H1 (cell line): Measurements from ENCODE around the gene UBE2M. TPM values are rescaled to one million over a fixed set of nuclear protein-coding genes. Genes with fewer than 3 reads are reported as not detected.

ENCODE experiments used
- CTCF ChIA-PET: fragments of 300-600 bp; sonication (Branson Sonifier 250); formaldehyde crosslinking; loops from one replicate; lab custom pipeline; 2021; ENCODE audit not compliant: partially characterized antibody; lab: Charles Lee
- POLR2A ChIA-PET: fragments of 300-600 bp; sonication (Branson Sonifier 250); formaldehyde crosslinking; loops from one replicate; lab custom pipeline; 2021; ENCODE audit warnings: inconsistent platforms; ENCODE audit not compliant: partially characterized antibody; lab: Charles Lee
- DNase-seq, 2 experiments: peaks; one replicate each; pipeline versions ENCODE4 v3.0.0 to v3.0.0-alpha.2; 2010 to 2022; ENCODE audit warnings: low spot score in 2 of 2, low read depth in 1 of 2, mixed read lengths in 1 of 2
- FAIRE-seq: peaks from 2 replicates; lab custom pipeline; 2011; peaks lifted over from hg19 to GRCh38; lab: Jason Lieb, UNC
- H2AFZ ChIP-seq: 2 replicates; pipeline ENCODE4 v1.8.1; 2012; ENCODE audit warnings: low read length, inconsistent platforms
- H2AK5ac ChIP-seq: 2 replicates; pipeline ENCODE4 v1.6.1; 2013; ENCODE audit warnings: low read depth, low read length
- H2BK120ac ChIP-seq: replicated peaks from 2 replicates; pipeline ENCODE3; 2013; ENCODE audit warnings: low read depth, low read length, inconsistent platforms
- H2BK12ac ChIP-seq: 2 replicates; pipeline ENCODE4 v1.6.1; 2013; ENCODE audit warnings: low read depth, low read length
- H2BK15ac ChIP-seq: 2 replicates; pipeline ENCODE4 v1.6.1; 2013; ENCODE audit warnings: low read length
- H2BK20ac ChIP-seq: 2 replicates; pipeline ENCODE4 v1.6.1; 2013; ENCODE audit warnings: low read length
- H2BK5ac ChIP-seq: 2 replicates; pipeline ENCODE4 v1.6.1; 2013; ENCODE audit warnings: low read depth, low read length
- H3K14ac ChIP-seq: 2 replicates; pipeline ENCODE4 v1.6.1; 2013; ENCODE audit warnings: inconsistent platforms; ENCODE audit not compliant: insufficient read length
- H3K18ac ChIP-seq: 2 replicates; pipeline ENCODE4 v1.6.1; 2013; ENCODE audit warnings: low read length; ENCODE audit errors: extremely low read depth
- H3K23ac ChIP-seq: 2 replicates; pipeline ENCODE4 v1.6.1; 2013; ENCODE audit warnings: inconsistent platforms; ENCODE audit not compliant: insufficient read length
- H3K23me2 ChIP-seq: 2 replicates; pipeline ENCODE4 v1.6.1; 2013; ENCODE audit warnings: low read depth, low read length
- H3K27ac ChIP-seq: 2 replicates; pipeline ENCODE4 v1.6.1; 2011; ENCODE audit warnings: low read depth, low read length, inconsistent platforms
- H3K27me3 ChIP-seq, 4 experiments: replicated peaks in 1 of 4; 1 replicate in 1 of 4; 2 replicates in 3 of 4; pipeline versions ENCODE4 v1.6.1 to v1.8.1; 2011 to 2013; ENCODE audit warnings: low read length in 3 of 4, mild to moderate bottlenecking in 3 of 4, inconsistent platforms in 2 of 4, mixed read lengths in 2 of 4, moderate library complexity in 1 of 4; ENCODE audit not compliant: control insufficient read depth in 3 of 4, insufficient read depth in 3 of 4; ENCODE audit errors: extremely low read depth in 1 of 4
- H3K36me3 ChIP-seq, 4 experiments: 2 replicates each; pipeline versions ENCODE4 v1.6.1 to v1.8.1; 2011 to 2013; ENCODE audit warnings: mild to moderate bottlenecking in 4 of 4, low read length in 3 of 4, moderate library complexity in 2 of 4, control low read depth in 1 of 4, inconsistent platforms in 1 of 4; ENCODE audit not compliant: insufficient read depth in 4 of 4, control insufficient read depth in 2 of 4
- H3K4ac ChIP-seq: replicated peaks from 2 replicates; pipeline ENCODE3; 2013; ENCODE audit warnings: low read length, low read depth, mixed read lengths, inconsistent platforms; ENCODE audit not compliant: insufficient read length
- H3K4me1 ChIP-seq, 4 experiments: replicated peaks in 1 of 4; 1 replicate in 1 of 4; 2 replicates in 3 of 4; pipeline versions ENCODE4 v1.6.1 to v1.8.1; 2011 to 2013; ENCODE audit warnings: low read length in 3 of 4, inconsistent platforms in 2 of 4, mixed read lengths in 1 of 4; ENCODE audit not compliant: insufficient read depth in 4 of 4, control insufficient read depth in 3 of 4
- H3K4me2 ChIP-seq, 2 experiments: 2 replicates each; pipeline versions ENCODE4 v1.6.1 to v1.8.1; 2011 to 2013; ENCODE audit warnings: low read depth in 2 of 2, low read length in 2 of 2, control low read depth in 1 of 2, inconsistent platforms in 1 of 2, mild to moderate bottlenecking in 1 of 2; ENCODE audit not compliant: insufficient read depth in 1 of 2
- H3K4me3 ChIP-seq, 4 experiments: fragments of 200-600, 300-600 bp in 1 of 4; sonication (generic), shearing (Covaris generic), sonication (Bioruptor Twin) in 1 of 4; 2 replicates each; pipeline versions ENCODE4 v1.5.1 to v1.8.1; 2011 to 2016; ENCODE audit warnings: low read length in 4 of 4, low read depth in 3 of 4, control low read depth in 2 of 4, inconsistent platforms in 2 of 4, mild to moderate bottlenecking in 2 of 4, mixed read lengths in 1 of 4, moderate library complexity in 1 of 4; ENCODE audit not compliant: insufficient read depth in 2 of 4; ENCODE audit errors: extremely low read depth in 1 of 4
- H3K56ac ChIP-seq: replicated peaks from 2 replicates; pipeline ENCODE3; 2013; ENCODE audit warnings: low read depth, mild to moderate bottlenecking, mixed read lengths, low read length, inconsistent platforms; ENCODE audit not compliant: insufficient read length
- H3K79me1 ChIP-seq: 2 replicates; pipeline ENCODE4 v1.6.1; 2013; ENCODE audit warnings: low read depth, low read length, control low read depth
- H3K79me2 ChIP-seq, 2 experiments: 2 replicates each; pipeline versions ENCODE4 v1.6.1 to v1.8.1; 2012 to 2013; ENCODE audit warnings: low read length in 2 of 2, mild to moderate bottlenecking in 2 of 2, inconsistent platforms in 1 of 2; ENCODE audit not compliant: insufficient read depth in 2 of 2, control insufficient read depth in 1 of 2
- H3K9ac ChIP-seq, 4 experiments: replicated peaks in 1 of 4; 1 replicate in 1 of 4; 2 replicates in 3 of 4; pipeline versions ENCODE4 v1.6.1 to v1.8.1; 2011 to 2013; ENCODE audit warnings: low read depth in 3 of 4, low read length in 3 of 4, control low read depth in 2 of 4, mild to moderate bottlenecking in 2 of 4, moderate library complexity in 2 of 4, inconsistent platforms in 1 of 4; ENCODE audit errors: extremely low read depth in 1 of 4
- H3K9me3 ChIP-seq, 2 experiments: 2 replicates each; pipeline versions ENCODE4 v1.6.1 to v1.8.1; 2012 to 2013; ENCODE audit warnings: mild to moderate bottlenecking in 2 of 2, moderate library complexity in 2 of 2, control low read depth in 1 of 2, inconsistent platforms in 1 of 2, low read depth in 1 of 2, low read length in 1 of 2, mixed read lengths in 1 of 2; ENCODE audit not compliant: insufficient read depth in 2 of 2
- H4K20me1 ChIP-seq, 2 experiments: replicated peaks in 1 of 2; 2 replicates each; pipeline versions ENCODE3 to v1.8.1; 2011 to 2013; ENCODE audit warnings: inconsistent platforms in 2 of 2, low read length in 2 of 2, mild to moderate bottlenecking in 1 of 2; ENCODE audit not compliant: insufficient read depth in 2 of 2, control insufficient read depth in 1 of 2
- H4K5ac ChIP-seq: 2 replicates; pipeline ENCODE4 v1.6.1; 2013; ENCODE audit warnings: low read length, low read depth, mixed read lengths, inconsistent platforms; ENCODE audit not compliant: insufficient read length
- H4K8ac ChIP-seq: 2 replicates; pipeline ENCODE4 v1.8.0; 2013; ENCODE audit warnings: mild to moderate bottlenecking, moderate library complexity, low read length, inconsistent platforms; ENCODE audit not compliant: insufficient read depth; ENCODE audit errors: extremely low read depth
- H4K91ac ChIP-seq: replicated peaks from 2 replicates; pipeline ENCODE3; 2013; ENCODE audit warnings: low read length, mixed read lengths, inconsistent platforms; ENCODE audit not compliant: insufficient read length
- CEBPB ChIP-seq: IDR thresholded peaks from 2 replicates; pipeline ENCODE4 v1.6.1; 2012; ENCODE audit warnings: low read depth, low read length
- POLR2A ChIP-seq, 2 experiments: IDR thresholded peaks; 1 replicate in 1 of 2; 2 replicates in 1 of 2; pipeline ENCODE4 v1.6.1; 2011; ENCODE audit warnings: low read depth in 2 of 2, low read length in 2 of 2, mild to moderate bottlenecking in 2 of 2; ENCODE audit errors: control extremely low read depth in 1 of 2
- WGBS, 2 experiments: shearing (Covaris generic) in 1 of 2; methylation state at CpG; one replicate each; pipeline versions ENCODE4 v1.1.6 to v1.1.7; 2013 to 2015; ENCODE audit warnings: low lambda C conversion rate in 2 of 2, mixed read lengths in 2 of 2, inconsistent platforms in 1 of 2, low coverage in 1 of 2, missing lambda C conversion rate in 1 of 2; ENCODE audit not compliant: insufficient replicate concordance in 2 of 2, insufficient coverage in 1 of 2, insufficient read length in 1 of 2; ENCODE audit errors: extremely low coverage in 1 of 2, missing lambda C conversion rate in 1 of 2; 5-methylcytosine and 5-hydroxymethylcytosine counted together
- polyA plus RNA-seq, 7 experiments: library from polyadenylated mRNA; depleted of rRNA in 3 of 7; stranded (reverse) in 5 of 7; unstranded in 2 of 7; fragments of >200 nt in 5 of 7; fragments of 200-250 nt in 2 of 7; gene quantifications; 1 replicate in 5 of 7; 2 replicates in 1 of 7; 4 replicates in 1 of 7; pipeline versions ENCODE4 v1.2.1 to v1.2.3, GENCODE V29; 2011 to 2013; ENCODE audit warnings: missing spikeins in 2 of 7, mixed read lengths in 2 of 7
- total RNA-seq: library from RNA; stranded (reverse); fragmentation: NEBNext Ultra II Directional; extraction: Animal tissue kit (Norgen Biotek cat#: 25700); gene quantifications from 2 replicates; pipeline ENCODE4 v1.2.1, GENCODE V29; 2021

Gene UBE2M
- total and polyA plus RNA-seq, 2 of the 8 experiments (the other 6 are each of a cell fraction or from before 2014, with no cell fraction given), result 93.8 to 114 TPM

DNA sequence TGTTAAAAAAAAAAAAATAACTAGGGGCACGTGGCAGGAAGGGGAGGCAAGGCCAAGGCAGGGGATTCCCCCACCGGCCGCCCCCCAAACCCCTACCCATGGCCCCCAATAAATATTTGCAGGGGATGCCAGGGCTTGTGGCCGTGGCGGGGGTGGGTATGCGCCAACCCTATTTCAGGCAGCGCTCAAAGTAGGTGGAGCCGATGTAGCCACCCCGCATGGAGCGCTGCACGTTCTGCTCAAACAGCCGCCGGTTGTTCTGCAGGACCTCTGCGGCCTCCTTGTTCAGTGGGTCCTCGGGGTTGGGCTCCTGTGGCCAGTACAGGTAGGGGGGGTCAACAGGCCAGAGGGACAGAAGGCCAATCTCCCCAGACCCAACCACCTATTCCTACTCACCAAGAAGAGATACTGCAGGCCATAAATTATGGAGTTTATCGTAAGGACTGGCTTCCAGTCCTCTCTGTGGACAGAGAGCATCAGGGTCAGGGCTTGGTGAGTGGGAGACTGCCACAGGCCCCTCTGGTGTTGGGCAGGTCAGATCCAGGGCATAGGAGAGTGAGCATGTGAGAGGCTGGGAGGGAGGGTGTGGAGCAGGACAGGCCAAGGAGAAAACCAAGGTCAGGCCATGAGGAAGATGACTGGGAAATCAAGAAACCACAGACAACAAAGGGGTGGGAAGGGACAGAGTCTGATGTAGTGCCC lies 2.3 kb downstream of the UBE2M start:
- peaks cover 2 to 11% of the 10 kb centered on the region in 2 experiments for H4K20me1 ChIP-seq
- no peak for FAIRE-seq
- POLR2A ChIA-PET, result interaction anchor here (1.3 to 17.2 kb wide), 12 partner anchors 7 to 204 kb away, joined by 3 to 650 read pairs (median 16); partner anchors contain the start of genes CHMP2A, MZF1, RNF225 and RPS5
- no peak overlapping the region for H2AFZ ChIP-seq
- no peak overlapping the region for H2BK20ac ChIP-seq
- no peak overlapping the region; a peak in 1 of 4 replicates for H3K4me2 ChIP-seq
- 0 out of 3 replicates have a peak, but pooled peaks of 1 of the 2 experiments have one; percentile 33 for TF ChIP-seq POLR2A (IDR thresholded peaks at IDR 0.05; ENCODE audit: control extremely low read depth in 1 of 2, low read depth in 2 of 2, low read length in 2 of 2)
- no peak for TF ChIP-seq CEBPB
- H3K9ac ChIP-seq, result no peak overlapping the region
- no peak overlapping the region for H3K18ac ChIP-seq
- no peak overlapping the region for H3K14ac ChIP-seq
- no peak overlapping the region for H2AK5ac ChIP-seq
- no peak overlapping the region for H4K91ac ChIP-seq
- peaks cover 0 to 32% (median 17%) of the 10 kb centered on the region in 4 experiments; a peak in 6 of 7 replicates for H3K4me1 ChIP-seq
- no peak overlapping the region for H2BK120ac ChIP-seq
- no peaks in the 10 kb centered on the region for H3K9me3 ChIP-seq
- no peak overlapping the region for H2BK5ac ChIP-seq
- CTCF ChIA-PET, result interaction anchor here (3.6 to 4.6 kb wide), 2 partner anchors 25 to 36 kb away, joined by 24 to 33 read pairs; partner anchors contain the start of gene ZBTB45
- no peak overlapping the region for H4K5ac ChIP-seq
- peaks cover 7 to 19% of the 10 kb centered on the region in 2 experiments for H3K79me2 ChIP-seq
- no peak overlapping the region for H3K23ac ChIP-seq
- peaks cover 4% of the 10 kb centered on the region for H3K79me1 ChIP-seq
- DNase-seq, result no peak
- H2BK12ac ChIP-seq, result no peak overlapping the region
- H3K27me3 ChIP-seq, result no peaks in the 10 kb centered on the region; a peak in 1 of 7 replicates
- H4K8ac ChIP-seq, result peak overlapping the region; percentile 32; the same call in 1 of the 2 replicates
- no peak overlapping the region for H3K4ac ChIP-seq
- H3K36me3 ChIP-seq, result peaks cover 8 to 28% (median 19%) of the 10 kb centered on the region in 4 experiments
- H3K4me3 ChIP-seq, result no peak overlapping the region
- no peak overlapping the region for H3K27ac ChIP-seq
- peaks cover 24% of the 10 kb centered on the region for H3K23me2 ChIP-seq
- WGBS, 2 experiments, result 99% methylated on average over 13 of the region's 16 CpGs; no CpG with 5 or more reads in 1 of the 2 experiments
- H2BK15ac ChIP-seq, result no peak overlapping the region; the same call in 1 of the 2 replicates
- H3K56ac ChIP-seq, result no peak overlapping the region
